GM18870 (cell line): ENCODE results near the gene KDELR1.

Source experiments
- ATAC-seq: cut with Tn5 transposase; IDR thresholded peaks from one replicate; pipeline ENCODE4 v1.9.1; 2021; ENCODE audit warnings: moderate library complexity; ENCODE audit not compliant: unreplicated experiment

The KDELR1 gene

DNA sequence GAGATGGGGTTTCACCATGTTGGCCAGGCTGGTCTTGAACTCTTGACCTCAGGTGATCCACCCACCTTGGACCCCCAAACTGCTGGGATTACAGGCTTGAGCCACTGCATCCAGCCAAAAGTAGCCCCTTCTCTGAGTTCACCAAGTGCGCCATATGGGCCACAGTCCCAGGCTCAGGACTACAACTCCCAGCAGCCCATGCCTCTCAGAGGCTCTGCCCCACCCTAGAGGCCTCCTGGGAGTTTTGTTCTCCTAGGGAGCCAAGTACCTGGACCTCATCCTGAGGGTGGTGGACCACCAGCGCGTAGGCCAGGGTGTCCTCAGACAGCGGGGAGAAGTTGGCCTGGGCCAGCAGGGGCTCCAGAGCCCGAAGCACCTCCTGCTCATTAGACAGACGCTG is 46.5 kb downstream of the KDELR1 start:
- no peak for ATAC-seq

DNA sequence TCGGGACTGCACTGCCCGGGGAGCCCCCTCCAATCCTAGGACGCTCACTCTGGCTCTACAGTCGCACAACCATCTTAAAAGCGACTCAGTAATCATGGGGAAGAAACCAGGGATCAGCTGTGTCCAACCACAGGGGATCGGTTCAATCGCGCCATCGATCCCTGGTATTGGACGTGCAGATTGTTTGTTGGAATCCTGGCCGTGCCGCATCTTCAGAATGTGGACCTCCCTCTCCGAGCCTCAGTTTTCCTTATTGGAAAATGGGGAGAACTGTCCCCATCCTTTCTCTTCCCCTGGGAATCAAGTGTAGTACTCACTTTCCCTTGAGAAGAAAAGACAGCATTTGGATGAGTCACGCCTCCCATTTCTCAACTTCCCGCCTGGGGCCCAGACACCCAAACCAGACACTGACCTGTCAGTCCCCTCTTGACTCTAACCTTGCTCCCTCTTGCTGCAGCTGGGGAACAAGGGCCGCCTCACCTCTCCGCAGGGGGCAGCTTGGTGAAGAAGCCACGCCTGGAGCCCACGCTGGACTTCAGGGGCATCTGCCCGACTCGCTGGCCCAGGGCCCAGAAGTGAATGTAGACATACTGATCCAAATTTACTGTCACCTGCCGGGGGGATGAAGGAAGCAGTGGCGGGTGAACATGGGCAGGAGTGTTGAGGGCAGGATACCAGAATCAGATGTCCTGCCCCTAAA is 48.4 kb downstream of the KDELR1 start:
- no peak for ATAC-seq

DNA sequence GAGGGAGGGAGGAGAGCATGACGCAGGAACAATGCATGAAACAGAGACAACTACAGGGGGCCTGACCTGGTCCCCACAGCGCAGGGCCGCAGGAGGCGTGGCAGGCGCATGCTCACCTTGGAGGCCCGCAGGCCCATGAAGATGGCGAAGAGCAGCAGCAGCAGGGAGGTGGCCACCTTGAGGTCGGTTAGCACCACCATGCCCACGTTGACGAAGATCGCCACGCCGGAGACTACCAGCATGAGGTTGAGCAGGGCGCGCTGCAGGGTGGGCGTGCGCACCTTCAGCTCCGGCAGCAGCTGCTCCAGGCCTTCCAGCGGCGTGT is 49.0 kb downstream of the KDELR1 start:
- no peak for ATAC-seq

DNA sequence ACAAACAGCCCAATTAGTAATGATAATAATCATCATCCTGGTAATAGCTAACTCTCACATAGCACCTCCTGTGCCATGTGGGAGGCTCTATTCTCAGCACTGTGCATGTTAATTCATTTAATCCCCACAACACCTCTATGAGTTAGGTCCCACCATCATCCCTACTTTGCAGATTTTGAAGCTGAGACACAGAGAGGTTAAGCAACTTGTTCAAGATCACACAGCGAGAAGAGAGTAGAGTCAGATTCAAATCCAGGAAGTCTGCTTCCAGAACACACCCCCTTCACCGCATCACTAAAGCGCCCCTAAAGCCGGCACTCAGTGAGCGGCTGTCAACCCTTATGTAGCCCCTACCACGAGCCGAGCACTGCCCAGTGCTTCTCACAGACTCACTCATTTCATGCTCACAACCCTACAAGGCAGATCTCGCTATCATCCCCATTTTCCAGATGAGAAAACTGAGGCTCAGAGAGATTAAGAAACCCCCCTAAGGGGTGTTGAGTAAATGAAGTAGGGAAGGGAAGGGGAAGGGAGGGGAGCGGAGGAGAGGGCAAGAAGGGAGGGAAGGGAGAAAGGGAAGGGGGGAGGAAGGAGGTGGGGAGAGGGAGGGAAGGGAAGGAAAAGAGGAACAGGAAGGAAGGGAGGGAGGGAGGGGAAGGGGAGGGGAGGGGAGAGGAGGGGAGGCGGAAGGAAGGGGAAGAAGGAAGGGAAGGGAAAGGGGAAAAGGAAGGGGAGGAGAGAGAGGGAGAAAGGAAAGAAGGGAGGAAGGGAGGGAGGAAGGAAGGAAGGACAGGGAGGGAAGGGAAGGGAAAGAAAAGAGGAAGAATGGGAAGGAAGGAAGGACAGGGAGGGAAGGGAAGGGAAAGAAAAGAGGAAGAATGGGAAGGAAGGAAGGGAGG is 49.6 kb downstream of the KDELR1 start:
- ATAC-seq = no peak

DNA sequence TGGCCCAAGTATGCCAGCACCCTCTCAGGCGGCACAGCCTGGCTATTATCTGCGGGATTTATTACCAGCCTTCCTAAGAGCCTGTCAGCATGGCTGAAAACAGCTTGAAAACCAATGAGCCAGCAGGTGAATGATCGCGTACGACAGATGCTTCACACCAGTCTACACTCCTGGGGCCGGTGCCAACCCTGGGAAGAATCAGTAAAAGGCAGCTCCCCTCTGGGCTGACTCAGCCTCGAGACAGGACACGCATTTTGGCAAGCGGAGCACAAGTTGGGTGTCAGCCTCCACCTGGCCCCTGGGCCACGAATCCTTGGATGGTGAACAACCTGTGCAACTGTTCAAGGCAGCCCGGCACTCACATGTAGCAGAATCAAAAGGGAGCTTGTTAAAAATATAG is 50.4 kb downstream of the KDELR1 start:
- ATAC-seq = no peak

DNA sequence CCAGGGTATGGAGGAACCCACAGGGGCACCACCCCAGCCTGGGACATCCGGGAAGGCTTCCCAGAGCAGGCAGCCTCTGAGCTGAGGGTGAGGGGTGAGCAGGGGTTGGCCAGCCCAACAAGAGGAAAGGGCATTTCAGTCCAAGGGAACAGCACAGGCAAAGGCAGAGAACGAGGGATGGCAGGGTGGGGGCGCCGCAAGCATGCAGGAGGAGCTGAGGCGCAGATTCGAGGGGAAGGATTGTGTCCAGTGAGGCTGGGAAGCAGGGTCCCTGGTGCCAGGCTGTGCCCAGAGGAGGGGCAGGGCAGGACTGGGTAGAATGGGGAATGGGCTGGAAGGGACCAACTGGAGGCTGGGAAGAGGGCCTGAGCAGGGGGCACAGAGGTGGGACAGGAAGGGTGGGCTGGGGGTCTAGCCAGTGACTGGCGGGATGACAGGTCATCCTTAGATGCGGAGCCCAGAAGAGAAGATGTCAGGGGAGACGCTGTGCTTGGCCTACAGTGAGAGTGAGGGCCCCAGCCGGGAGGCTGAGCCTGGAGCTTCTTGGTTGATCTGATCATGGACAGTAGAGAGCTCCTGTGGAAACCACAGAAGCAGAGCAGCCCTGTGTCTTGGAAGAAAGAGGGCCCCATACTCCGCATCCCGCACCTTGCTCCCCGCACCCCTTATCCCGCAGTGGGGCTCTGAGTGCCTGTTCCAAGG is 52.4 kb downstream of the KDELR1 start:
- no peak for ATAC-seq

DNA sequence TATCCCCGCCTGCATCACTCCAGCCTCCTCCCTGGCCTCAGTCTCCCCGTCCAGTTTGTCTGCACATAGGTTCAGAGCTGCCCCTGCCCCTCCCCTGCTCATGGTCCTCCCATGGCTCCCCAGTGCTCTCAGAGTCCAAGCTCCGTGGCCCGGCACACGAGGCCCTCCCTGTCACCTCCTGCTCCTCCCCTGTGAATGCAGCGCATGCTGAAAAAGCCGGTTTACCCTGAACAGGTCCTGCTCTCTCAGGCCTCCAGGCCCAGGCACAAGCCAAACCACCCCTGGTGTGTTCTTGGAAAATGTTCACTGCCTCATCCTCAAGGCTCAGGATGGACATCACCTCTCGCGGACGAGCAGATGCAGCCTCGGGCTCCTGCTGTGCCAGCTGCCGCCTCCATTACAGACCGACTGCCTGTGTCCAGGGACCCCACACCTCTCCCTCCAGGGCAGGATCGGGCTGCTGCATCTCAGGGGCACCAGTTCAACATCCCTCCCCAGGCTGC is 53.0 kb downstream of the KDELR1 start:
- no peak for ATAC-seq

DNA sequence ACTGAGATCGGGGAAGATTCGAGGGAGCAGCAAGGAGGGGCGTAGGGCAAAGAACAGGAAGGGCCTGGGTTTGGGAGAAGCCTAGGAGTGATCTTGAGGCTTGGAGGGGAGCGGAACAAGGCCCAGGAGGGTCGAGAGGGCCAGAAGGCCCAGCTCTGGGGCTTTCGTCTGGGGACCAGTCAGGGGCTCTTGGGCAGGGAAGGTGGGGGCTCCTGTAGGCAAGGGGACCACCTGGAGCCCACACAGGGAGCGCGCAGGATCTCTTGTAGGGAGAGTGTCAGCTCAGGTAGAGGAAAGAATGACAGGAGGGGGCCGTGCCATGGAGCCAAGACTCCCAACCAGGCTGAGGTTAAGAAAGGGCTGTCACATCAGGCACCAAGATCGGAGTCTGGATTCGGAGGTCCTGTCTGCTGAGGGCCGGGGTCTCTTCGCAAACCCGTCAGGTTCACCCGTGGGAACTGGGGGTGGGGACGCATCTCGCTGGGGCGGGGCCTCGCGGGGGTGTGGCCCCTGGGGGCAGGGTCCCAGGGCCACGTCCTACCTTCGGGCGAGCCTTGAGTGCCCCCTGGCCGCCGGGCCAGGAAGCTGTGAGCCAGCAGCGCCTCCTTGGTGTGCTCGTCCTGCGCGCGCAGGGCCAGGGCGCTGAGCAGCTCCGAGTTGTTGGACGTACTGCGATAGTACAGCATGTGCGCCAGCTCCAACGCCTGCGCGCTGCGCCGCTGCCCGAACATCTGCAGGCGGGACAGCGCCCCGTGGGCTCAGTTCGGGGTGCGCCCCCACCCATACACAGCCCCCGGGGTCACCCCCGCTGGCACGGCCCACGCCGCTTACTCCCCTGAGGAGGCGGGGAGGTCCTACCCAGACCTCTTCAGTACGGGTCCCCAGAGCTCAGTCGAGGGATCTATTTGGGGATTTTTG is 57.6 kb downstream of the KDELR1 start:
- no peak for ATAC-seq

DNA sequence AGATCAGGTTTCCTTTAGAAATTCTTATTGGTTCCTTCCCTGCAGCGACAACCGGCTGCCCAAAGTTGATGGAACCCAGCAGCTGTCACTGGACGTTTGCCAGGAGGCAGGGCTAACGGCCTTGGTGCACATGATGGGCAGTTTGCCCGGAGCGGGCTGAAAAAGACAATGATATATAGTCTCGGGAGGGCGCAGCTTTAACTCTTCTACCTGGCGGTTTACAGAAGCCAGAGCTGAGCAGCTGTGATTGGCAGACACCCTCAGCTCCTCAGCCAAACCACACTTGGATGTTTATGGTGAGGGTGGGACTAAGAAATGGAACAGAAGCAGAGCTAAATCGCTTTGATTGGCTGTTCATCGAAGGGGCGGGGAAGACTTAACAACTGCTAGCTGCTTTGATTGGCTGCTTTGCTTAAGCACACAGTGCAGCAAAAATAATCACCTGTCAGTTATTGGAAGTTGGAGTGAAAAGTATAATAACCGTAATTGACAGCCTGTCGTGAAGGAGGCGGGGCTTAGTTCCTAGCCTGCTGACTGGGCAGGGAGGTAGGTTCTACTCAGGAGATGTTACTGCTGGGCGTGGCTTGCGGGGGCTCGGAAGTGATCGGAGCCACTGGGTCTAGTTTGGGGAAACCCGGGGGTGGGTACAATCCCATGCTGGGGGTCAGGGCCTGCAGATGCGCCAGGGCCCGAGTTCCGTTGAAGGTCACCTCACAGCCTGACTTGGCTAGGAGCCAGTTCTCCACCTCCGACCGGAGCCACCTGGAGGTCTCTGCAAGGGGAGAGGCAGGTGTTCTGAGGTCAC is 58.5 kb downstream of the KDELR1 start:
- peak; percentile 76 for ATAC-seq
